Upper lobe of right lung (tissue), 1 donor: Measurements from ENCODE around the gene ARHGAP45. TPM values are rescaled to one million over a fixed set of nuclear protein-coding genes. Genes with fewer than 3 reads are reported as not detected.
A peak's percentile ranks its signal among the peaks of the same experiment; 100 is the strongest.

Experiments
- ATAC-seq: fragments of 200-7000 bp; cut with Tn5 transposase; one replicate; pipeline ENCODE4 v1.9.1; 2020; ENCODE audit warnings: mild to moderate bottlenecking, moderate library complexity
- DNase-seq: peaks from one replicate; pipeline ENCODE4 v3.0.0-alpha.2; 2020
- H3K27ac ChIP-seq: fragments of 200-600 bp; one replicate; pipeline ENCODE4 v1.8.0; 2022
- H3K27me3 ChIP-seq: fragments of 200-600 bp; one replicate; pipeline ENCODE4 v1.8.0; 2022; ENCODE audit warnings: mild to moderate bottlenecking
- H3K36me3 ChIP-seq: fragments of 200-600 bp; one replicate; pipeline ENCODE4 v1.8.0; 2022
- H3K4me1 ChIP-seq: fragments of 200-600 bp; one replicate; pipeline ENCODE4 v1.8.0; 2022
- H3K4me3 ChIP-seq: fragments of 200-600 bp; one replicate; pipeline ENCODE4 v1.8.0; 2022; ENCODE audit warnings: mild to moderate bottlenecking
- H3K9me3 ChIP-seq: fragments of 200-600 bp; one replicate; pipeline ENCODE4 v1.8.0; 2022
- intact Hi-C: fragments of 100-400 bp; cut with DNase I; formaldehyde crosslinking; loops from one replicate; pipeline ENCODE4 v1.11.0; 2022
- total RNA-seq: library from RNA; stranded (reverse); fragmentation: NEBNext Ultra II Directional; extraction: Animal tissue kit (Norgen Biotek cat#: 25700); gene quantifications from one replicate; pipeline ENCODE4 v1.2.1, GENCODE V29; 2021
- TF ChIP-seq, protein P1 (sequence below): fragments of 200-600 bp; IDR thresholded peaks from one replicate; pipeline ENCODE4 v1.8.0; 2022; ENCODE audit warnings: antibody characterized with exemption
- donor health status: DM: no; HTN: yes; CAD: no; lungs with severe emphysema.

ARHGAP45 gene
- total RNA-seq, 1 donor from 2014 or later = 98.2 TPM

GRCh38 chr19:1119475-1120217 lies 52.7 kb downstream of the ARHGAP45 start:
- TF ChIP-seq, protein P1, sequence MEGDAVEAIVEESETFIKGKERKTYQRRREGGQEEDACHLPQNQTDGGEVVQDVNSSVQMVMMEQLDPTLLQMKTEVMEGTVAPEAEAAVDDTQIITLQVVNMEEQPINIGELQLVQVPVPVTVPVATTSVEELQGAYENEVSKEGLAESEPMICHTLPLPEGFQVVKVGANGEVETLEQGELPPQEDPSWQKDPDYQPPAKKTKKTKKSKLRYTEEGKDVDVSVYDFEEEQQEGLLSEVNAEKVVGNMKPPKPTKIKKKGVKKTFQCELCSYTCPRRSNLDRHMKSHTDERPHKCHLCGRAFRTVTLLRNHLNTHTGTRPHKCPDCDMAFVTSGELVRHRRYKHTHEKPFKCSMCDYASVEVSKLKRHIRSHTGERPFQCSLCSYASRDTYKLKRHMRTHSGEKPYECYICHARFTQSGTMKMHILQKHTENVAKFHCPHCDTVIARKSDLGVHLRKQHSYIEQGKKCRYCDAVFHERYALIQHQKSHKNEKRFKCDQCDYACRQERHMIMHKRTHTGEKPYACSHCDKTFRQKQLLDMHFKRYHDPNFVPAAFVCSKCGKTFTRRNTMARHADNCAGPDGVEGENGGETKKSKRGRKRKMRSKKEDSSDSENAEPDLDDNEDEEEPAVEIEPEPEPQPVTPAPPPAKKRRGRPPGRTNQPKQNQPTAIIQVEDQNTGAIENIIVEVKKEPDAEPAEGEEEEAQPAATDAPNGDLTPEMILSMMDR = no peak
- intact Hi-C loops = loop anchor here (10.0 kb wide), 1 partner anchor 55 kb away; the partner anchor contains the start of gene SBNO2
- Histone ChIP-seq H3K27ac (no peak overlapping the region), H3K9me3 (no peaks in the 10 kb centered on the region), H3K4me1 (no peaks in the 10 kb centered on the region), H3K36me3 (peaks cover 99% of the 10 kb centered on the region), H3K27me3 (no peaks in the 10 kb centered on the region), H3K4me3 (no peak overlapping the region)
- DNase-seq (no peak), ATAC-seq (no peak)

DNA sequence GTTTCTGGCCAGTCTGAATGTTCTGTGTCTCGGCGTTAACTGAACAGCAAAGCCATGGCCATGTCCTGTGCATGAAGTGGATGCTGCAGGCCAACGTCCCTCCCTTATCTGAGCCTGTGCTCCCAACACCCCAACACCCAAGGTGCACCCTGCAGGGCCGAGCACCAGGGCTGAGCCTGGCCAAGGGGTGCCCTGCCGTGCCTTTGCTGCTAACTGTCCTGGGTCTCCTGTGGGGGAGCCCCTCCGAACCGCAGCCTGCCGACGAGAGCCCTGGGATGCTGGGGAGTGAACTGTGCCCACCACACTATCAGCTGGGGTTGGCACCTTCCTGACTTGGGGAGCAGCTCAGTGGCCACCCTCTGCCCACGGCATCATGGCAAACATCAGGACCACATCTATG lies 54.4 kb downstream of the ARHGAP45 start:
- Histone ChIP-seq H3K9me3 (no peaks in the 10 kb centered on the region), H3K4me3 (no peak overlapping the region), H3K36me3 (peaks cover 99% of the 10 kb centered on the region), H3K27ac (no peak overlapping the region), H3K27me3 (no peaks in the 10 kb centered on the region), H3K4me1 (no peaks in the 10 kb centered on the region)
- no peak for ATAC-seq
- no peak for DNase-seq
- TF ChIP-seq, protein P1 = no peak
- intact Hi-C loops = loop anchor here (10.0 kb wide), 1 partner anchor 53 kb away; the partner anchor contains the start of gene SBNO2

- Histone ChIP-seq H3K4me1 (no peaks in the 10 kb centered on the region), H3K4me3 (no peak overlapping the region), H3K27ac (no peak overlapping the region), H3K9me3 (no peaks in the 10 kb centered on the region), H3K36me3 (peaks cover 99% of the 10 kb centered on the region), H3K27me3 (no peaks in the 10 kb centered on the region)
- intact Hi-C loops = loop anchor here (10.0 kb wide), 1 partner anchor 53 kb away; the partner anchor contains the start of gene SBNO2
- TF ChIP-seq, protein P1 = no peak
- no peak for DNase-seq
- ATAC-seq = no peak
Measured at GRCh38 chr19:1122021-1122971, 55.3 kb downstream of the ARHGAP45 start.

DNA sequence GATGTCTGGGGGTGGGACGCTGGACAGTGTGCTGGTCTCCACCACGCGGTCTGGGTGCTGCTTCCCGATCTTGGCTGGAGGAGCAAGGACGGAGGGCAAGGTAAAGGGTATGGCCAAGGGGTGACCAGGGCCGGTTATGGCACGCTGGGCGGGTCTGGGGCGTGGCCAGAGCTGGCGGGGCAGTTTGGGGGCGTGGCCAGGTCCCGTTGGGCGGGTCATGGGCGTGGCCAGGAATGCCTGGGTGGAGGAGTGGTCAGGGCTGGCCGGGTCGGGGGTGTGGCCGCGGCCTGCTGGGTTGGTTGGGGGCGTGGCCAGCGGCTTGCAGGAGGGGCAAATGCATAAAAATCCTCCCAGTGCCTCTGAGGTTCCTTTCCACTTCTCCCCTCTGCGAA lies 56.0 kb downstream of the ARHGAP45 start:
- TF ChIP-seq, protein P1 = no peak
- Histone ChIP-seq H3K27me3 (no peaks in the 10 kb centered on the region), H3K36me3 (peaks cover 99% of the 10 kb centered on the region), H3K9me3 (no peaks in the 10 kb centered on the region), H3K4me3 (no peak overlapping the region), H3K27ac (no peak overlapping the region), H3K4me1 (no peaks in the 10 kb centered on the region)
- peak; percentile 89 for DNase-seq
- intact Hi-C loops = loop anchor here (10.0 kb wide), 1 partner anchor 52 kb away; the partner anchor contains the start of gene SBNO2
- peak; percentile 85 for ATAC-seq

DNA sequence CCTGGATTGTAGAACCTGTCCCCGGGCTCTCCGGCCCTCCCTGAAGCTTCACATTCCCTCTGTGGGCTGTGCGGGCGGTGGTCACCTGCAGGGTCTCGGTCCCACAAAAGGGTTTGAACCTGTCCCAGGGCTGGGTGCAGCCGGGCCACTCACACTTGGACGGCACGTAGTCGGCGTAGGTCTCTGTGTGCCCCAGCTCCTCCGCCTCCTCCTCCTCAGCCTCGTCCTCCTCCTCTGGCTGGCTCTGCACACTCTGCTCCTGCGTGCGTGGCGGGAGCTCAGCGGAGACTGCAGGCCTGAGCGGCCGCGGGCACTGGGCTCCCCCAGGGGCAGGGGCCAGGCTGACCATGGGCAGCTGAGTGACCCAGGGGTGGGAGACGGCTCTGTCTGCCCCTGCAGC lies 56.4 kb downstream of the ARHGAP45 start:
- H3K4me3 ChIP-seq = no peak overlapping the region
- no peak for ATAC-seq
- no peaks in the 10 kb centered on the region for H3K4me1 ChIP-seq
- no peak overlapping the region for H3K27ac ChIP-seq
- no peaks in the 10 kb centered on the region for H3K9me3 ChIP-seq
- H3K36me3 ChIP-seq = peaks cover 98% of the 10 kb centered on the region
- no peak for DNase-seq
- TF ChIP-seq, protein P1 = no peak
- intact Hi-C loops = loop anchor here (10.0 kb wide), 1 partner anchor 51 kb away; the partner anchor contains the start of gene SBNO2
- H3K27me3 ChIP-seq = no peaks in the 10 kb centered on the region
